ENCODE measurements around the gene NRG2.

DNA sequence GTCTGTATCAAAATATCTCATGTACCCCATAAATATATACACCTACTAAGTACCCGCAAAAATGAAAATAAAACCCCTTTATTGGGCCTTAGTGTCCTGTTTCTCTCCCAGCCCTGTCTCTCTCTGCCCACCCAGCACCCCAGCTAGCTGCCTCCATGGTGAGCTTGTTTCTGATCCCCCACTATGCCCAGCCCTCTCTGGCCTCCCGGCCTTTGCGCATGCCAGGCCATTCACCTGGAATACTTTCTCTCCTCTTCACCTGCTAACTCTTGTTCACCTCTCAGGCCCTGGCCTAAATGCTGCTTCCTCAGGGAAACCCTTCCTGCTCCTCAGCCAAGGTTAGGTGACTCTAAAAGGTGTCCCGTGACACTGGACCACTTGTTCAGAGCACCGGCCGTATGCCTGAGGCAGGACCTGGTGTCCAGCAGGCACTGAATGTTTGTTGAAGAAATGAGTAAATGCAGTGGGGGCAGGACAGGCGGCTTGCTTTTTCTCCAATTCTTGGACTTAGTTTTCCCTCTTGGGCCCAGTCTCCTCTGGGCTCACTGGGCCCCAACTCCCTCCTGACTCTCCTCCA, 189.0 kb downstream of the NRG2 start:
- TF ChIP-seq CTCF (conservative IDR thresholded peaks at IDR 0.05; ENCODE audit: low read depth, low read length), result no peak
- TF ChIP-seq POLR2A (IDR thresholded peaks at IDR 0.05; ENCODE audit: low read depth, low read length), result no peak
- no peak for TF ChIP-seq BHLHE40 (IDR thresholded peaks at IDR 0.05; ENCODE audit: low read depth, low read length)
- no peak for TF ChIP-seq CEBPB (IDR thresholded peaks at IDR 0.05; ENCODE audit: low read depth, low read length)
- TF ChIP-seq NFE2L2 (IDR thresholded peaks at IDR 0.05; ENCODE audit: low read depth, low read length), result no peak
- TF ChIP-seq, protein P1, sequence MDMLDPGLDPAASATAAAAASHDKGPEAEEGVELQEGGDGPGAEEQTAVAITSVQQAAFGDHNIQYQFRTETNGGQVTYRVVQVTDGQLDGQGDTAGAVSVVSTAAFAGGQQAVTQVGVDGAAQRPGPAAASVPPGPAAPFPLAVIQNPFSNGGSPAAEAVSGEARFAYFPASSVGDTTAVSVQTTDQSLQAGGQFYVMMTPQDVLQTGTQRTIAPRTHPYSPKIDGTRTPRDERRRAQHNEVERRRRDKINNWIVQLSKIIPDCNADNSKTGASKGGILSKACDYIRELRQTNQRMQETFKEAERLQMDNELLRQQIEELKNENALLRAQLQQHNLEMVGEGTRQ (IDR thresholded peaks at IDR 0.05; ENCODE audit: low read depth, low read length), result no peak

All from IMR-90 (cell line).